ENCODE results near the gene MMP7.

GRCh38 chr11:102552020-102552419 lies 21.5 kb upstream of the MMP7 start:
- TF ChIP-seq, protein P1, sequence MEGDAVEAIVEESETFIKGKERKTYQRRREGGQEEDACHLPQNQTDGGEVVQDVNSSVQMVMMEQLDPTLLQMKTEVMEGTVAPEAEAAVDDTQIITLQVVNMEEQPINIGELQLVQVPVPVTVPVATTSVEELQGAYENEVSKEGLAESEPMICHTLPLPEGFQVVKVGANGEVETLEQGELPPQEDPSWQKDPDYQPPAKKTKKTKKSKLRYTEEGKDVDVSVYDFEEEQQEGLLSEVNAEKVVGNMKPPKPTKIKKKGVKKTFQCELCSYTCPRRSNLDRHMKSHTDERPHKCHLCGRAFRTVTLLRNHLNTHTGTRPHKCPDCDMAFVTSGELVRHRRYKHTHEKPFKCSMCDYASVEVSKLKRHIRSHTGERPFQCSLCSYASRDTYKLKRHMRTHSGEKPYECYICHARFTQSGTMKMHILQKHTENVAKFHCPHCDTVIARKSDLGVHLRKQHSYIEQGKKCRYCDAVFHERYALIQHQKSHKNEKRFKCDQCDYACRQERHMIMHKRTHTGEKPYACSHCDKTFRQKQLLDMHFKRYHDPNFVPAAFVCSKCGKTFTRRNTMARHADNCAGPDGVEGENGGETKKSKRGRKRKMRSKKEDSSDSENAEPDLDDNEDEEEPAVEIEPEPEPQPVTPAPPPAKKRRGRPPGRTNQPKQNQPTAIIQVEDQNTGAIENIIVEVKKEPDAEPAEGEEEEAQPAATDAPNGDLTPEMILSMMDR (IDR thresholded peaks at IDR 0.05; ENCODE audit: poor library complexity): no peak
- no peak for TF ChIP-seq EZH2phosphoT487 (IDR thresholded peaks at IDR 0.05; ENCODE audit: low read depth, severe bottlenecking, unreplicated experiment)

All from hepatocyte (in vitro differentiated cells).